HS-27A (cell line): ENCODE results near the gene DUS4L.
A peak's percentile ranks its signal among the peaks of the same experiment; 100 is the strongest.

Experiments
- DNase-seq: peaks from one replicate; pipeline ENCODE4 v3.0.0-alpha.2; 2012; ENCODE audit warnings: low read depth, missing footprints

Gene DUS4L

DNA sequence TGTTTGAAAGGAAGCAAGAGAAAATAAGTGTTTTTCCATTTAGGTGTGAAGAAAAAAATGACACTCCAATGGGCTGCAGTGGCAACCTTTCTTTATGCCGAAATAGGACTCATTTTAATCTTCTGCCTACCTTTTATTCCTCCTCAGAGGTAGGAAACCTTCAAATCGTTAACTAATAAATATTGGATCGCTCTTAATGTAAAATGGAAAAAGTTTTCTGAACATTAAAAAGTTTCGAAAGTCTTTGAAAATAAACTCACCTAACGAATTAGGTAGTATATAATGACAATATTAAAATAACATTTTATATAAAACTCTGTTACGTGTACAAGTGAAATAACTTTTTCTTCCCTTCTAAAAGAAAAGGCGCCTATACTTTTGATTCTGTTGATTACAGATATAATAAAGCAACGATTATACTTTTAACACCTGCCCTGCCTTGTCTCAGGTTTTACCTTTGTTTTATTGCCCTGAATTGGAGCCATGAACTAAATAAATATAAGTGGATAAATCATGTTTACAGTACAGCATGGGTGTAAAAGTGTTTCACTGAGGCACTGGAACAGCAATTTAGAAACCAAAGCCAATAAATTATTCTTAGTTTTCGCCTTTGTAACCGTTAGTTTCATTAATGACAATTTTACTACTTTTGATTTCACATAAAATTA is 17.1 kb downstream of the DUS4L start:
- DNase-seq: no peak

DNA sequence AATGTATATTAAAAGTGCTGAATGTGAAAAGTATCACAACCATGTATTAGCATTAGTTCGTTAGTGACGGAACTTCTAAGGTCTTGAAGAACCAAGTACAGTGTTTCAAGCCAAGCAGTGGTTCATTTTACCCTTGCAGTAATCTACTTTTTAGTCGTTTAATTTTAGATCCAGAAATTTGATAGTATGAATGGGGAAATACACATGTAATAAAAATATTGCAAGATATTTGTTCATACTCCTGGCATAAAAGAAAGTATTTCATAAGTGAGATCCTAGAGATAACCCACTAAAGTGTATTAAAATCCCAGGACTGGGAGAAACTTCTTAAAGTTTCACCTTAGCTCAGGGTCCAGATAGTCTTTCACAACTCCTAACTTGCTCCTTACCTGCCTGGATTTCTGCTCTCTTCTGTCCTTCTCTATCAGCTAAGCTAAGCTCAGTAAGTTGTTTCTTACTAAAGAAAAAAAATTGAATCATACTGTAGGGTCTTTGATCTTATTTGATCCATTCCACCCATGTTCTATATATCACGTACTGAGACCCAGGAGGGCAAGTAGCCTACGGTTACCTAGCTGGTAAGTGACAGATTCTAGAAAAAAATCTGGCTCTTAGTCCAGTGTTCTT is 17.7 kb downstream of the DUS4L start:
- DNase-seq: no peak

DNA sequence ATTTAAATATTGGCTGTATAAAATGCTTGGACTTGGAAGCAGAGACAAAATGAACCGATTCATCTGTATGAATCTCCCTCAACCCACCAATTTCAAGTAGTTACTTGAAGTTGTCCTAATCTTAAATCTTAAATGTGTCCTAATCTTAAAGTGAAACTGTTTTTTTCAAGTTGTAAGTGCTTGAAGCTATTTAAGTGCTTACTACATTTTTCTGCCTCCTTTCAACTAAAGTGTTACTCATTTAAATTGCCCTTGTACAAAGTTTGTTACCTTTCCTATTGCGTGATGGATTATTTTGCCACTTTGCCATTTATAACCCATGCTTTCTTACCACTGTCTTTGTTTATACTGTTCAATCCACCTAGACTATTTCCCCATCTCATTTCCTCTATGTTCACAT is 19.1 kb downstream of the DUS4L start:
- DNase-seq: no peak

DNA sequence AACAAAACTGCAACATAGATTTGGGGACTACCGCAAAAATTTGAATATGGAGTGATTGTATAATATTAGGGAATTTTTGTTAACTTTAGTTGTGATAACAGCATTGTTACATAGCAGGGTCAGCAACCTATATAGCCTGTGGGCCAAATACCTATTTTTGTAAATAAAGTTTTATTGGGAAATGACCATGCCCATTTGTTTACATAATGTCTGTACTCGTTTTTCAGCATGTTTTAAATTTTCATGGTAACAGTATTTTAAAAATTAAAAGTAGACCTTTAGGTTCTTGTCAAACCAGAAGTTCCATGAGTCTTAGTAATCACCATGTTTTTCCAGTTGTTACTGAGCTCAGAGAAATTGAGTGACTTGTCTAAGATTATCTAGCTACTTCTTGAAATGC is 20.9 kb downstream of the DUS4L start:
- DNase-seq: no peak

DNA sequence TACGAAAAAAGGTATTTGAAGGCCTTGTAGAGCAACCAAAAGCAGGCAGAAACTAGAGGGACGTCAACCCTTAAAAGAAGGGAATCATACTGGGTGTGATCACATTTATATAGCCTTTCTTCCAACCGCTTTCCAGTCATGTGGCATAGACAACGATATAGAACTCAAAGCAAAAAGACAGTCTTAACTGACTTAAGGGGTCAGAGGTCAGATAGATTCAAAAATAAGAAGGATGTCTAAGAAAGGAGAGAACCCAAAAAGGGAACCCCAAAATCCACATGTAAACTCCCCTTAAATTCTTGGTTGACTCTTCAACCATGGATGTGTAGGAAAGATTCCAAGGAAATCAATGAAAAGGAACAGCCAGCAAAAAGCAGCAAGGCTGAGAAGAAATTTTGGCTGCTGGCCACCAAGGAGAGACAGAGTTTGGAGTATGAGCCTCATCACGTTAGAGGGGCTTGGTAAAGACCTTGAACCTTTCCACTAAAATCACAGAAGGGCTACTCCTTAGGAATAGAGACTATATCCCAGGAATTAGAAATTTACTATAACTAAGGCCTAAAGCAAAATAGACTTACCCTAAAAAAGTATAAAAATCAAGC is 24.9 kb downstream of the DUS4L start:
- DNase-seq: no peak

DNA sequence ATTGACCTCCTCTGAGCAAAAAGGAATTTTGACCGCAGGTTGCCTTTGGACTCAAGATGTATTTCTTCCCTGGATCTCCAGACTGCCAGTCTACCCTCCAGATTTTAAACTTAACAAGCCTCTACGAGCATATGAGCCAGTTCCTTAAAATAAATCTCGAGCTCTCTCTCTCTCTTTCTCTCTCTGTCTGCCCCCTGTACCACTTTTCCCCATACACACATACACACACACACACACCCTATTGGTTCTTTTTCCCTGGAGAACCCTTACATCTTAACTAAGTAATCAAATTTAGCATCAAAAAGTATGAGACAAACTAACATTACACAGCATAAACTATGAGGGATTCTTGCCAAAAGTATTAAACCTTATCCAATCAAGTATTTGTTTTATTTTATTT is 27.6 kb downstream of the DUS4L start:
- no peak for DNase-seq

DNA sequence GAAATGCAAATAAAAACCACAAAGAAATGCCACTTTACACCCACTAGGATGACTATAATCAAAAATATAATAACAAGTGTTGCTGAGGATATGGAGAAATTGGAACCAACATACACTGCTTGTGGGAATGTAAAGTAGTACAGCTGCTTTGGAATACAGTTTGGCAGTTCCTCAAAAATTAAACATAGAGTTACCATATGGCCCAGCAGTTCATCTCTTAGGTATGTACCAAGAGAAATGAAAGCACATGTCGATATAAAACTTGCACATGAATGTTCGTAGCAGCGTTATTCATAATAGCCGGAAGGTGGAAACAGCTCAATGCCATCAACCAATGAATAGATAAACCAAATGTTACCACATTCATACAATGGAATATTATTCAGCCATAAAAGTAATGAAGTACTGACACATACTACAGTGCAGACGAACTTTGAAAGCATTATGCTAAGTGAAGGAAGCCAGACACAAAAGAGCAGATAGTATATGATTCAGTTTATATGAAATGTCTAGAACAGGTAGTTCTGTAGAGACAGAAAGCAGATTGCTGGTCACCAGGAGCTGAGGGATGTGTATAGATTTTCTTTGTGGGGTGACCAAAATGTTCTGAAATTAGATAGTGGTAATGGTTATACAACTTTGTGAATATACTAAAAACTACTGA is 28.7 kb downstream of the DUS4L start:
- DNase-seq: no peak

DNA sequence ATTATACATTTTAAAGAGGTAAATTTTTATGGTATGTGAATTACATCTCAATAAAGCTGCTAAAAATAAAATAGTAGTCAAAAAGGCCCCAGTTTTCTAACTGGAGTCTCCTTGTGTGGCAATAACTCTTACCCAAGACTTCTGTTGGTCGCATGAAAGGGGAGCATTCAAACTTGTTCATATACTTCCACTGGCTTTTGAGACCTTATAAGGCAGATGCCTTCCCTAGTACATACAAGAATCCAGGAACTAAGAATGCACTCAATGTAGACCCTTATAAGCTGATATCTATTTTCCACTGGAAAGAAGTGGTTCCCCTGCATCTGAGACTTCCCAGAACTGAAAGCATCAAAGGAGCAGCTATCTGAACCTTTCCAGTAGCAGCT is 29.2 kb downstream of the DUS4L start:
- no peak for DNase-seq

DNA sequence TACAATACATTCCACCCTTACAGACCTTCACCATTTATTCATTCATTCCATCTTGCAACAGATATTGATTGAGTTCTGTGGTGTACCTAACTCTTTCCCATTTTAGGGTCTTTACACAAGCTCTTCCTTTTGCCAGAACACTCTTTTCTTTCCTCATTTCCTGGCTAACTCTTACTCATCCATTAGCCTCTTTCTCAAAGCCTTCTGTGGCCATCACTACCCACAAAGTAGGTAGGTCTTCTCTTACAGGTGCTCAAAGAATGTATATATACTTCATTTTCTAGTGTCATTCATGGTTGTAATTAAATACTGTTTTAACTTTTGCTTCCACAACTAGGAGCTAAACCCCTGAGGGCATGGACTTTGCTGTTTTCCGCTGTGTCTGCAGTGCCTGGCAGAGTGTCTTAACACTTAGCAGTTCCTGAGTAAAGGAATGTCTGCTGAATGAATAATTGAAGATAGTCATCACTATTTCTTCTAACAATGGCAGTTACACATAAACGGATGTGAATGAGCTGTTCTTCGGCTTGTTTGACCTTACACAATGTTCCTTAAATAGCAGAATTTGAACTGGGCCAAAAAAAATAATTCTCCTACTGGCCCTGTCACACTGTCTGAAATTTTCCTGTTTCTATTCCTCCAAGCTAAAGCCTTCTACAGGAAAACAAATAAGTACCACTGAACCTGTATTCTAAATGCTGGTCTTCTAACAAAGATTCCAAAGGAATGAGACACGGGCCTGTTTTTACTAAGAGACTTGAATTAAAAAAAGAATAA is 31.4 kb downstream of the DUS4L start:
- DNase-seq: peak; percentile 31

DNA sequence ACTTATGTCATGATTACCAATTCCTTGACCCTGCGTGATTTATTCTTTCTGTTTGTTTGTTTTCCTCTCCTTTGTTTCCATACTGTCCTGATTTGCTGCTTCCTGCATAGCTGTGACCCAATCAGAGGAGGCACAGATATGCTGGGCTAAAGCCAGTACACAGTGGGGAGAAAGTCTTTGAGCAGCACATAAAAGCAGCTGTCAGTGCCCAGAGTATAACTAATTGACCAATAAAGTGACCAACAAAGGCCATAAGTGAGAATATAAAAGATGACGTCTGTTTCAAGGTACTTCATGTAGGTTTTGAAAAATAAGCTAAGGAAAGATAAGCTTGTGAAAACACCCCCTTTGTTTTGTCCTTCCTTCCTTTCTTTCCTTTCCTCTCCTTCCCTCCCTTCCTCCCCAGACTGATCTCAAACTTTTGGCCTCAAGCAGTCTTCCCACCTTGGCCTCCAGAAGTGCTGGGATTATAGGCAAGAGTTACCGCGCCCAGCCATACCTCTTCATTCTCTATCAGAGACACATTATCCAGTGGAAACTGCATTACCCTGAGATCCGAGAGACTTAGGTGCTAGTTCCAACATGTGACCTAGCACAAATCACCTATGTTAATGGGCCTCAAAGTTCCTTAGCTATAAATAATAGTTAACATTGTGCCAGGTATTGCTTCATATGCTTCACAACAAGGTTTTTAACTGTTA is 33.3 kb downstream of the DUS4L start:
- no peak for DNase-seq

DNA sequence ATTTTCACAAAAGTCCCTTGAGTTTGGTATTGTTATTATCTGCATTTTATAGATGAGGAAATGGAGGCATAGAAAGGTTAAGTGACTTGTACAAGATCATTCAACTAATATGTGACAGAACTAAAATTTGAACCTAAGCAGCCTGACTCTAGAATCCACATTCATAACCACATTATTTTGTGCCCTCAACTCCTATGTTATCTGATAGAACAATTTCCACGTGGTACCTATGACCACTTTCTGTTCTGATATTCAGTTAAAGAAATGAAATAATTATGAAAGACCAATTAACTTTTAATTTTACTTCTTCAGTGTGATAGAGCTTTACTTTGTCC is 33.8 kb downstream of the DUS4L start:
- no peak for DNase-seq

DNA sequence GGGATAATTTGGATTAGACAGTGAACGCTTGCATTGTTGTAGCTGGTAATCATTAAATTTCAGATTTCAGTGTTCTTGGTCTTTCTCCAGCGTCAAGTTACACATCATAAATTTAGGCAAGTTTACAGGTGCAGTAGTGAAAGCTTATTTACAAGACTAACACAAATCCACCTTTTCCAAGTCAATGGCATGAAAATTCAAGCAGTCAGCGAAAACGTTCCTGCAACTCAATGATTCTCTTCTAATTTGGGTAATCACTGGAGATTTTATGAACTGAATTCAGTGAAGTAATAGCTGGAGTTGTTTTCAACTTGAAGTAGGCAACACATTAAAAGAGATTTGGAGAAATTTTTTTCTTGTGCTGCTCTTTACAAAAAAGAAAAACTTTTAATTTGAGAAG is 34.2 kb downstream of the DUS4L start:
- DNase-seq: no peak

DNA sequence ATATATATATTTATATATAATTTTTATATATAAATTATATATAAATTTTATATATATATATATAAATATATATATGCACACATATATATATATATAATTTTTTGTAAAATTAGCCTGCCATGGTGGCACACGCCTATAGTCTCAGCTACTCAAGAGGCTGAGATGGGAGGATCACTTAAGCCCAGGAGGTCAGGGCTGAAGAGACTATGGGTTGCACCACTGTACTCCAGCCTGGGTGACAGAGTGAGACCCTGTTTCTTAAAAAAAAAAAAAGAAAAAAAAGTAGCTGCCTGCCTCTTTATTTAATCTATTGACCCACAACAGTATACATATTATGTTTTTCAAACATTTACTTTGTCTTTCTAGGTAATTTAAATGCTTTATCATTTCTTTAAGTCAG is 35.5 kb downstream of the DUS4L start:
- DNase-seq: no peak

DNA sequence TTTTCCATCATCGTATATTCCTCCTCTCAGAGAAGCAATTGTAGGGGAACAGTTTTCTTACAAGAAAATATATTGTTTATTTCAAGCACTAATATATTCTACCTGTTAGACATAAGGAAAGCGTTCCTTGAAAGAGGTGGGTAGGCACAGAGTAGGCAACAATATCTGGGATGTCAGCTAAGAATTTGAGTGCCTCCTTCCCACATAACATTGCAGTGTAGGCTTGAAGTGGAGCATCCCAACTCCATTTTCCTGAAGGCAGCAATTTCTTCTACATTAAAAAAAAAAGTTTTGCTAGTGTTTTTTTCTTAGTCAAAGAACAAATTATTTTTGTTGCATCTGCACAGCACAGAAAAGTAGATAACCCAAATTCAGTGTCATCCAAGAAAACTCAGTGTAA is 37.0 kb downstream of the DUS4L start:
- no peak for DNase-seq

DNA sequence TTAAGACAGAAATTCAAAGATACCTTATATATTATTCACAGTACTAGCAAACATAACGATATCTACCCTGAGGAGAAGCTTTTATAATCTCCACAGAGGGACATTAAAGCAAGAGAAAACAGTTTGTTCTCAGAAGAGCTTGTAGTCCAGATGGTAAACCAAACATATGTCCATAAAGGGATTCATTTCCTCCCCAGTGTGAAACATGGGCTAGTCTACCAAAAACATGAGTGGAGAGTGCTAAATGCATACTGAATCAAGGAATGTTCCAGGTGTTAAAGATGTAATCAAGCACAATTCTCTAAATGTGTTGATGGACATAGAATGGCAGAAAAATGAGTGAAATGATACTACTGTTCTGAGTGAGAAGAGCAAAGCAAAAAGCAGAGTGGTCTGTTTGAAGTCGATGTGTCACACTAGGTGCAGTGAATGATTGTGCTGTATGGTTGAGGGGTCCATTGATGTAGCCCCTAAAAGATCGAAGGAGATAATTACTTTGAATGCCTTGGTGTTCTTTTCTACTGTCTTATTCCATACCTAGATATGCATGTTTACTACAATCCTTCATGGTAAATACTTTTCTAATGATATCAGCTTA is 41.5 kb downstream of the DUS4L start:
- no peak for DNase-seq

DNA sequence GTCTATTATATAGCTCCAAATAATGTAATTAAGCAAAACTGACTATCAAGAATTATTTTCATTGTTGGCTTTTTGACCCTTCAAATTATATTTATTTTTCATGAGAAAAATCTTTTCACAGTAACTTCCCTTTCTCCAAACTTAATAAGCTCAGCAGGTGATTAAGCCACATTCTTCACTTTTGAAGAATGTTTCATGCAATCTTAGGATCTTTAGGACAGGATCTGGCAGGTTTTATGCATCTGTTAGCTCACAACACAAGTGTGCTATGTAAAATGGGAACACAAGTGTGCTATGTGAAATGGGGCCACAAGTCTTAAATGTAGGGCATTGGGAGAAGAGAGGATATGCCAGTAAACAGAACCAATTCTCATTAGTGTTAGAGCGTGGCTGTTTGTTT is 42.5 kb downstream of the DUS4L start:
- no peak for DNase-seq

DNA sequence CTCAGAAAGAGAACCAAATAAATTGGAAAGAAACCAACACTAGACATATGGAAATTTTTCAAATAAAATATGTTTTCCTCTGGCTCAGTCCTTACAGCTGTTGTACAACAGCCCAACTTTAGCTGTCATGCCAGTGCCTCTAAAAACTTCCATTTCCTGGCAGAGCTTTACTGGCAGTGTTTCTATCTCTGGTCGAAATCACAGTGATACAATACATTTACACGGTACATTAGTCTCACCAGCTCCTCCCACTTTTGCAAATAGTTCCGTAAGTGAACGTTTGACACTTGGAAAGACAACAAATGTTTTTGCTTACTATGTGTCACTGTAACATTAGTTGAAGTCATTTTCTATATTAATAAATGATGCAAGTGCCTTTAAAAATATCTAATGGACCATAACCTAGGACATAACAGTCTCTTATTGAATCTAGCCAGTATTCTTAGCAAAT is 46.1 kb downstream of the DUS4L start:
- DNase-seq: no peak

DNA sequence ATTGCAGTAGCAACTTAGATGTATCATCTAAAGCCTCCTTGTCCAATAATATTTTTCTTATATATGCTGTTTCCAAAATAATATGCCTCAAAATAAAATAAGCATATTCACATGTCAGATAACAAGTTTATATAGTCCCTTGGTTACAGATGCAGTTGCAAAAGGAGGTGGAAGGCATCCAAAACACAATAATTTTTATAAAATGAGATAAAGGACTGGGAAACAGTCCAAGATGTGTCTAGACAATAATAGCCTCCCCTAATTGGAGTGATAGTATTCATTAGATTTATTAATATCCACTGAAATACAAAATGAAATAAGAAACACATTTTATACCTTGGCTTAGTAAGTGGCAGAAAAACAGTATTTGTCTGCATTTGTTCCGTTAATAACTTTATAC is 46.6 kb downstream of the DUS4L start:
- DNase-seq: no peak

DNA sequence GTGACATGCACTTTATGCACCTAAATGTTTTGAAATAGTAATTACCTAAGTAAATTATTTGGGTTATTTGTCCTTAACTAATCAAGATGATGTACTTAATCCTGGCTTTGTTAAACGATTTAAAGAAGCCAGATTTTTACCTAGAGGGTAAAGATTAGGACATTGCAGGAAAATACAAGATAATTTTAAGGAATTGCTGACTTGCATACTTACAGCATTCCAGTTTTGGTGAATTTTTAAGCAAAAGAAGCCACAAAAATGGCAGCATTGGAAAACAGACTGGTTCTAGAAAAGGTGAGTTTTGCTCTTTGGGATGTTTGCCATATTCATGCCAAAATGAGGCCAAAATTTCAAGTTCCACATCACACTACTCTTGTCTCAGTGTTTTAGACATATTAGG is 49.7 kb downstream of the DUS4L start:
- DNase-seq: no peak

DNA sequence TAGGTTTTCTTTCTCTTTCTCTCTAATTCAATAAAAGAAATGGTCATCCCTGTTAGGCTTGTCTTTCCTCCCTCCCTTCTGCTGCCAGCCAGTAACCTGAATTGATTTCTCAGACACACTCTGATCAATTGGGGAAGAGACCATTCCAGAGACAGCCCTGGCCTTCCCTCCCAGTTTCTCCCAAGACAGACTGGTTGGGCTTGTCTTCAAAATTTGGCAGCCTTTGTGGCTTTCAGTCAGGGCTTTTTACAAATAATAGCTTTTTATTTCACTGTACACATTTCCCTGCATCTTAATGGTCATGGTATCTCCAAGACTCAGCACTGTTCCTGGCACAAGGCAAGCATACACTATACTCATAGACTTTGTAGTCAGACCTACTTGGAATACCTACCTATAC is 50.2 kb downstream of the DUS4L start:
- DNase-seq: no peak

DNA sequence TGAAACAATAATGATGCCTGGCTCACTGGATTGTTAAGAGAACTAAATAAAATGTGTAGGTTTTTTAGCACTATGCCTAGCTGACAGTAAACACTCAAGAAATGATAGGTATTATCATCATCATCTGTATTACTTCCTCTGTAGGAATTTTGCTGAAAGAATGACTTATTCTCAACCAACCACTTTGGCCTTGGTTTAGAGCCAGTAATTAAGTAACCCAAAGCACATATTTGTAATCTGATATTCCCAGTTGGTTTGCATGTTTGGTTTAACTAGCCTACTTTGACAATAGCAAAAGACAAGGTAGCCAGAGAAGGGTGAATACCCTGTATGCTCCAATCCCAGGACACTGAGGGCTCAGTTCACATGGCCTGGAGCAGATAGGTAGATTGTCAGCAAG is 50.7 kb downstream of the DUS4L start:
- no peak for DNase-seq
